Calu3 (cell line): Measurements from ENCODE around the gene ECI1. TPM values are rescaled to one million over a fixed set of nuclear protein-coding genes. Genes with fewer than 3 reads are reported as not detected.

Experiments
- BruUV-seq: library from RNA; stranded (reverse); fragments of 400-500 nt; replicated peaks from 2 replicates; lab custom pipeline; 2021; lab: Mats Ljungman, UMichigan
- CTCF ChIA-PET: fragments of 300-600 bp; sonication (Branson Sonifier 250); formaldehyde crosslinking; loops from one replicate; lab custom pipeline; 2022; ENCODE audit warnings: antibody characterized with exemption; lab: Charles Lee
- DNase-seq: peaks from one replicate; pipeline ENCODE4 v3.0.0; 2022
- H3K27ac Mint-ChIP-seq: one replicate; pipeline ENCODE4 v1.8.0; 2022; ENCODE audit warnings: mixed read lengths; ENCODE audit not compliant: unreplicated experiment
- H3K27me3 Mint-ChIP-seq: one replicate; pipeline ENCODE4 v1.8.0; 2022; ENCODE audit warnings: mixed read lengths; ENCODE audit not compliant: unreplicated experiment
- H3K36me3 Mint-ChIP-seq: one replicate; pipeline ENCODE4 v1.8.0; 2022; ENCODE audit warnings: mild to moderate bottlenecking, moderate library complexity, mixed read lengths; ENCODE audit not compliant: insufficient read depth, unreplicated experiment
- H3K4me1 Mint-ChIP-seq: one replicate; pipeline ENCODE4 v1.8.0; 2022; ENCODE audit warnings: mild to moderate bottlenecking, low read depth, mixed read lengths; ENCODE audit not compliant: unreplicated experiment
- H3K4me3 Mint-ChIP-seq: one replicate; pipeline ENCODE4 v1.8.0; 2022; ENCODE audit warnings: mild to moderate bottlenecking, low read depth, moderate library complexity, mixed read lengths; ENCODE audit not compliant: unreplicated experiment
- H3K9me3 Mint-ChIP-seq: one replicate; pipeline ENCODE4 v1.8.0; 2022; ENCODE audit warnings: low read depth, mixed read lengths; ENCODE audit not compliant: unreplicated experiment
- intact Hi-C: fragments of 100-400 bp; cut with micrococcal nuclease; formaldehyde crosslinking; loops from one replicate; pipeline ENCODE4 v1.10.0; 2022; ENCODE audit not compliant: unreplicated experiment
- total RNA-seq: library from RNA; stranded (reverse); gene quantifications from 2 replicates; pipeline ENCODE4 v1.2.3, GENCODE V29; 2022
- TF ChIP-seq, protein P1 (sequence below): fragments of 200-600 bp; IDR thresholded peaks from one replicate; pipeline ENCODE4 v1.8.0; 2022; ENCODE audit warnings: antibody characterized with exemption; ENCODE audit not compliant: unreplicated experiment

Gene ECI1
- total RNA-seq, 1 experiment from 2014 or later, result 85.7 TPM

DNA sequence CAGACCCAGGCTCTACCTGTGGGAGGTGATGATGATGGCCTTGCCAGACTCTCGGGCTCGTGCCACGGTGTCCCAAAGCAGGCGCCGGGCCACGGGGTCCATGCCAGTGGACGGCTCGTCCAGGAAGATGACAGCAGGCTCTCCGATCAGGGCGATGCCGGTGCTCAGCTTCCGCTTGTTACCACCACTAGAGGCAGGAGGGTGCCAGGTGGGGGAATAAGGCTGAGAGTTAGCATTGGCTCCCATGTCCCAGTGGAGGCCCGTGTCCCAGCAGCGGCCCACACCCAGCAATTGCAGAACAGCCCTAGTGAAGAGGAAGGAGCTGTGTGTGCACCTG is 26.9 kb upstream of the ECI1 start:
- peaks cover 8% of the 10 kb centered on the region for H3K36me3 Mint-ChIP-seq
- DNase-seq, result no peak
- H3K27me3 Mint-ChIP-seq, result peaks cover 15% of the 10 kb centered on the region
- H3K4me1 Mint-ChIP-seq, result no peaks in the 10 kb centered on the region
- no peaks in the 10 kb centered on the region for H3K9me3 Mint-ChIP-seq
- no peak overlapping the region for H3K27ac Mint-ChIP-seq
- no peak overlapping the region for H3K4me3 Mint-ChIP-seq
- no TSS peak for BruUV-seq
- TF ChIP-seq, protein P1, sequence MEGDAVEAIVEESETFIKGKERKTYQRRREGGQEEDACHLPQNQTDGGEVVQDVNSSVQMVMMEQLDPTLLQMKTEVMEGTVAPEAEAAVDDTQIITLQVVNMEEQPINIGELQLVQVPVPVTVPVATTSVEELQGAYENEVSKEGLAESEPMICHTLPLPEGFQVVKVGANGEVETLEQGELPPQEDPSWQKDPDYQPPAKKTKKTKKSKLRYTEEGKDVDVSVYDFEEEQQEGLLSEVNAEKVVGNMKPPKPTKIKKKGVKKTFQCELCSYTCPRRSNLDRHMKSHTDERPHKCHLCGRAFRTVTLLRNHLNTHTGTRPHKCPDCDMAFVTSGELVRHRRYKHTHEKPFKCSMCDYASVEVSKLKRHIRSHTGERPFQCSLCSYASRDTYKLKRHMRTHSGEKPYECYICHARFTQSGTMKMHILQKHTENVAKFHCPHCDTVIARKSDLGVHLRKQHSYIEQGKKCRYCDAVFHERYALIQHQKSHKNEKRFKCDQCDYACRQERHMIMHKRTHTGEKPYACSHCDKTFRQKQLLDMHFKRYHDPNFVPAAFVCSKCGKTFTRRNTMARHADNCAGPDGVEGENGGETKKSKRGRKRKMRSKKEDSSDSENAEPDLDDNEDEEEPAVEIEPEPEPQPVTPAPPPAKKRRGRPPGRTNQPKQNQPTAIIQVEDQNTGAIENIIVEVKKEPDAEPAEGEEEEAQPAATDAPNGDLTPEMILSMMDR, result no peak
- intact Hi-C loops, result no loop called here
- CTCF ChIA-PET, result interaction anchor here (1.0 kb wide), 1 partner anchor 10 kb away, joined by 3 read pairs; no protein-coding TSS in a partner anchor

DNA sequence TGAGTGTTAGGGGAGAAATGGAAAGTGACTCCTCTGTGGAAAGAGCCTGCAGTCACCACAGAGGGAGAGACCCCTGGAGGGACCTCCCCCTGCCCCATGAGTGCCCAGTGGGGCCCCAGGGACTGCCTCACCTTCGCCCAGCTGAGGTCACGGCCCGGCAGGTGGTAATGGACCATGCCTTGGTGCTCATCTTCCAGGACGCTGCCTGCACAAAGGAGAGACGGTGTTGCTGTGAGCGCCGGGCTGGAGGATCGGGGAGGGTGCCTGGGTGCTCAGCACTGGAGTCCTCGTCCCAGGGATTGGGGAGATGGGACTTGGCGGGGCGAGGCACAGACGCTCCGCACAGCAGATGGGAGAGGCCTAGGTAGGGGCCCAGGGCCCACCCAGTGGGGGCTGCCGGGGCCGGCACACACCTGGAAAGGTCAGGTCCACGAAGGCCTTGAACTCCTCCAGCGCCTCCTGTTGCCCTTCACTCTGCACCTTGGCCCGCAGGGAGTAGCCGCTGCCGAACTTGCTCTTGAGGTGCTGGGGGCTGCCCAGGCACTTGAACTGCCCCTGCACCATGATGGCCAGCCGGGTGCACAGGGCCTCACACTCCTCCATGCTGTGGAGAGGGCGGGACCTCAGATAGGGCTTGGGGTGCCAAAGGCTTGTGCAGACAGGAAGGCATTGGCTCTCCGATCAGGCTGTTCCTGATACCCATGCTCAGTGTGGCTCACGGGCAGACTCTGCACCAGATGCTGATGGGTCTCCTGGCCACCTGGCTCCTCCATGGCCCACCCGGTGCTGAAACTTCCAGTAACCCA is 26.3 kb upstream of the ECI1 start:
- no TSS peak for BruUV-seq
- H3K36me3 Mint-ChIP-seq, result peaks cover 10% of the 10 kb centered on the region
- no peak for DNase-seq
- H3K4me1 Mint-ChIP-seq, result no peaks in the 10 kb centered on the region
- intact Hi-C loops, result no loop called here
- no peak overlapping the region for H3K4me3 Mint-ChIP-seq
- H3K9me3 Mint-ChIP-seq, result no peaks in the 10 kb centered on the region
- TF ChIP-seq, protein P1, result no peak
- peaks cover 13% of the 10 kb centered on the region for H3K27me3 Mint-ChIP-seq
- no peak overlapping the region for H3K27ac Mint-ChIP-seq
- CTCF ChIA-PET, result no interaction called here

DNA sequence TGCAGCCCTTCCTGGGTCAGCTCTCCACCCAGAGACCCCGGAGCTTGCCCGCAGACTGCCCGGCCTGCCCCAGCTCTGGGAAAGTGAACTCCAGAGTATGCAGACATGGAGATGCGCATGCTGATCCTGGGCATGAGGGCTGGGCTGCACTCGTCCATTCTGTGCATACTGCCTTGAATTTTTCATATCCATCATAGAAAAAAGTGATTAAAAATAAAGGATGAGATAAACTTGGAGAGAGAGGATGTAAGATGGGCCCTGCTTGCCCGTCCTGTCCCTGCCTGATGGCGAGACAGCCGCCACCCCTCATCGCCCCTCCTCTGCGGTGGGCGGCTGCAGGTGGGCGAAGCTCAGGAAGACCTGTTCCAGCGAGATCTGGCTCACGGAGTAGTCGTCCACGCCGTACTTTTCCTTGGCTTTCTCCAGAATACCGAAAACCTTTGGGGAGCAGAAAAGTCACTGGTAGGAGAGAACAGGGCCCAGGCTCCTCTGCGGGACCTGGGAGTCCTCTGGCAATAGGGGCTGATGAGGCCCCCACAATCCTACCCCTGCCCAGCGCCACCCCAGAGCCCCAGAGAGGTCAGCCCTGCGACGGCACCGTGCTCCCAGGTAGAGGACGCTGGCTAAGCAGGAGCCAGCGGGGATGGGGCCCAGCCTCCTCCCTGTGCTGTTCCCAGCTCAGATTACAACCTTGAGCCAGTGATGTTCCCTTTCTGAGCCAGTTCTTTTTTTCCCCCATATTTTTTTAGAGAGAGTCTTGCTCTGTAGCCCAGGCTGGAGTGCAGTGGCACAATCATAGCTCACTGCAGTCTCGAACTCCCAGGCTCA is 25.2 kb upstream of the ECI1 start:
- BruUV-seq, result no TSS peak
- H3K36me3 Mint-ChIP-seq, result peaks cover 15% of the 10 kb centered on the region
- intact Hi-C loops, result no loop called here

More for the DNA sequence above, 25.2 kb upstream of the ECI1 start:
- DNase-seq, result no peak
- H3K4me3 Mint-ChIP-seq, result no peak overlapping the region
- TF ChIP-seq, protein P1, result no peak
- H3K27me3 Mint-ChIP-seq, result peaks cover 13% of the 10 kb centered on the region
- no peak overlapping the region for H3K27ac Mint-ChIP-seq
- CTCF ChIA-PET, result no interaction called here
- no peaks in the 10 kb centered on the region for H3K9me3 Mint-ChIP-seq
- H3K4me1 Mint-ChIP-seq, result no peaks in the 10 kb centered on the region
